GM23248 (cell line): ENCODE results near the gene ZNF557.
"Not testable (repeated sequence)": the region's sequence is repeated elsewhere in the genome, so short reads cannot be mapped to it uniquely, and the experiment has no call there.

Experiments used
- EZH2 ChIP-seq: fragments of 200-600 bp; sonication (generic); IDR thresholded peaks from 2 replicates; pipeline ENCODE4 v1.6.1; 2018; ENCODE audit warnings: antibody characterized with exemption, mild to moderate bottlenecking; ENCODE audit not compliant: insufficient read depth, poor library complexity, severe bottlenecking
- EZH2phosphoT487 ChIP-seq: fragments of 200-600 bp; sonication (generic); IDR thresholded peaks from 2 replicates; pipeline ENCODE4 v1.6.1; 2018; ENCODE audit warnings: antibody characterized with exemption, moderate library complexity, mild to moderate bottlenecking, low read depth; ENCODE audit not compliant: insufficient read depth

DNA sequence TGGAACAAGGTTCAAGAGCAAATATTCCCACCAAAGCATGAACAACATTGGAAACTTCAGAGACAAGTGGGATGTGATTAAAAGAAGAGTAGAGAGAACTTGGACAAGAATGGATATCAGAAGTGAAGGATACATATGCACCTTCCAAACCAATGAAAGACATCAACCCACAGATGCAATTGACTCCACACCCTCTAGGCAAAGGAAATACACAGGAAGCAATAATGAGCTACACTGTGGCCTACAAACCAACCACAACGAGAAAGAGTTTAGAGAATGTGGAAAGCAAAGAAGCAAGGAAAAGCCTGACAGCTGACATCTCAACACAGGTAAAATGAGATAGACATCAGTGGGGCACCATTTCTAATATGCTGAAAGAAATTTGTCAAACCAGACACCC is 40.7 kb upstream of the ZNF557 start:
- not testable (repeated sequence) for TF ChIP-seq EZH2, EZH2phosphoT487
